Left renal cortex interstitium (tissue), 4 donors: ENCODE measurements around the gene PTGS2. TPM values are rescaled to one million over a fixed set of nuclear protein-coding genes. Genes with fewer than 3 reads are reported as not detected.
"Not testable (repeated sequence)": the region's sequence is repeated elsewhere in the genome, so short reads cannot be mapped to it uniquely, and the experiment has no call there.

Source experiments
- DNase-seq, 4 donors: peaks; one replicate each; pipeline ENCODE4 v3.0.0-alpha.2; 2013; ENCODE audit warnings: low read depth in 4 of 4, low spot score in 2 of 4, missing footprints in 1 of 4
- polyA plus RNA-seq, 4 donors: library from polyadenylated mRNA; unstranded; fragments of 120-200 nt; gene quantifications; one replicate each; pipeline ENCODE4 v1.2.1, GENCODE V29; 2013; ENCODE audit not compliant: insufficient read length in 4 of 4

PTGS2 gene
- polyA plus RNA-seq, 4 donors: 0.79 to 2.5 (median 1.4) TPM

GRCh38 chr1:186671136-186671825, 8.9 kb downstream of the PTGS2 start:
- no peak for DNase-seq

DNA sequence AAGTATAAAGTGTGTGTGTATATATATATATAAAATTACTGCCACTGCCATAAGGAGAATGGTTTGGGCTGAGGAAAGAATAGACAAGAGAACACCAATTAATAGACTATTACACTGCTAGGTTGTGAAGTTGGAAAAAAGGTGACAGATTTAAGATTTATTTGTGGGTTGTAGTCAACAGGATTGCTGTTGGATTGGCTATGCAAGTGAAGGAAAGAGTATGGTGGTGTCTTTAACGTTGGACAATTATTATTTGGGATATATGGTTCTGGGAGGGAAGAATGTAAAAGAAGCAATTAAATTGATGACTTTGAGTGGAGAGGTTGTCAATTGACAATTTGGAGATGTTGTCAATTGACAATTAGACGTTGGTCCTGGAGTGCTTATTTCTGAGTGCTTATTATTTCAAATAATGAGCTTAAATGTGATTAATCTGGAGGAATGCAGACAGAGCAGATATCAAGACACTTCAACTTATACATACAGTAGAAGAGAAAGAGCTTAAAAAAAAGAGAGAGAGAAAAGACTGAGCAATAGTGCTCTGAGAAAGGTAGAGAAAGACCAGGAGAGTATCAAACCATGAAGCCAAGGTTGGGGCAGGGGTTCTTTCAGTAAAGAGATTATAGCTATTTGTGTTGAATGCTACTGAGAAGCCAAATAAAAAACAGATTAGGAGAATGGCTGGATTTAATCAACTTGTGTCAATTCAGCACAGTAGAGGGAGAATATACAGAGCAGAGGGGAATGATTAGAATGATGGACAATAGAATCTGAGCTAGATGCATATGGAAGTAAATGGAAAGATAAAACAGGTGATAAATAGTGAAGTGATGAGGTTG, 9.7 kb downstream of the PTGS2 start:
- DNase-seq: no peak

- DNase-seq: not testable (repeated sequence)
Measured at GRCh38 chr1:186669784-186670183, 10.4 kb downstream of the PTGS2 start.

DNA sequence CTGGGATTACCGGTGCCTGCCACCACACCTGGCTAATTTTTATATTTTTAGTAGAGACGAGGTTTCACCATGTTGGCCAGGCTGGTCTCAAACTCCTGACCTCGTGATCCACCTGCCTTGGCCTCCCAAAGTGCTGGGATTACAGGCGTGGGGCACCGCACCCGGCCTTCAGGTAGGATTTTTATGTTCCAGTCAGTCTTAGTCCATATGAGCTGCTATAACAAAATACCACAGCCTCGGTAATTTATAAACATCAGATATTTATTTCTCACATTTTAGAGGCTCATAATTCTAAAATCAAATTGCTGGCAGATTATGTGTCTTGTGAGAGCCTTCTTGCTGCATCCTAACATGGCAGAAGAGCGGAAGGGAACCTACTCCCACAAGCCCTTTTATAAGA, 16.0 kb downstream of the PTGS2 start:
- DNase-seq: not testable (repeated sequence)

DNA sequence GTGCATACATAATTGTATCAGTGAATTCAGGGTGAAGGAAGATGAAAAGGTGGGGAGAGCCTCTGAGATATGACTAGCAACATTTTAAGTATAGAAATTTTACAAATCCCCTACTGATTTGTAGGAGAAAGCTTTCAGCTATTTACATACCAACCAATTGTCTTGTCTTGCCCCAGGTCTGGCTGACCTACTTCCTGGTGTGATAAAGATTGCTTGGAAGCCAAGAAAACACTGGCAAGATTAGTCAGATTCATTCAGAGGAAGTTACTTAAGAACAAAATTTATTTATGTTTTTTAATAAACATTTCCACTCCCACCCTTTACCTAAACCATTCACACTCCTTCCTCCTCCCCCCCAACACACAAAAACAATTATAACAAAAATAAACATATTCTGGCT, 17.5 kb downstream of the PTGS2 start:
- no peak for DNase-seq

DNA sequence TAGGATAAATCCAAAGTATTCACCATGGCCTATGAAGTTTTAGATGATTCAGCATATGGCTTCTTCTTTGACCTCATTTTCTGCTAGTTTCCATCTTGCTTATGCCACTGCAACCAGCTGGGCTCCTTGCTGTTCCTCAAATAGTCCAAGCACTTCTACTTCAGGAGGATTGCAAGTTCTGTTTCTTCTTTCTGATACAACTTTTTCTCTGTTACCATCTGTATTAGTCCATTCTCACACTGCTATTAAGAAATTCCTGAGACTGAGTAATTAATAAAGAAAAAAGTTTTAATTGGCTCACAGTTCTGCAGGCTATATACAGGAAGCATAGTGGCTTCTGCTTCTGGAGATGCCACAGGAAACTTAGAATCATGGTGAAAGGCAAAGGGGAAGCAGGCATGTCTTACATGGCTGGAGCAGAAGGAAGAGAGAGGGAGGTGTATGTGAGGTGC, 20.3 kb downstream of the PTGS2 start:
- no peak for DNase-seq

DNA sequence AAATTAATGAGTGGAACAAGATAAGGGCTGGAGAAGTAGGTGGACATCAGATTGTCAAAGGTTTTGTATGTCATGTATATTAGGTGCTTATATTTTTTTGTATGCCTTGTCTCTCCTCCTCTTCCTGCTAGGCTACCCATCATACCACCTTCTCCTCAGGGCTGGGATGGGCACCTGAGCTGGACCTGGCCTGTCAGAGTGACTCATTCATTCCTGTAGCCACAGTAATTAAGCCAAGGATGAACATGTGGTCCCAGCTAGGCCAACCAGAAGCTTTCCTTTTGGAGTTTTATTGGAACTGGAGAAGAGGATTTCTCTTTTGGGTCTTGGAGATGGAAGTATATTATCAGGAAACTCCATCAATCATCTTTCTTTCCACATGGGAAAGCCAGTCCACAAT, 21.2 kb downstream of the PTGS2 start:
- no peak for DNase-seq

GRCh38 chr1:186657481-186657880, 22.7 kb downstream of the PTGS2 start:
- no peak for DNase-seq

GRCh38 chr1:186655876-186656275, 24.3 kb downstream of the PTGS2 start:
- DNase-seq: no peak

DNA sequence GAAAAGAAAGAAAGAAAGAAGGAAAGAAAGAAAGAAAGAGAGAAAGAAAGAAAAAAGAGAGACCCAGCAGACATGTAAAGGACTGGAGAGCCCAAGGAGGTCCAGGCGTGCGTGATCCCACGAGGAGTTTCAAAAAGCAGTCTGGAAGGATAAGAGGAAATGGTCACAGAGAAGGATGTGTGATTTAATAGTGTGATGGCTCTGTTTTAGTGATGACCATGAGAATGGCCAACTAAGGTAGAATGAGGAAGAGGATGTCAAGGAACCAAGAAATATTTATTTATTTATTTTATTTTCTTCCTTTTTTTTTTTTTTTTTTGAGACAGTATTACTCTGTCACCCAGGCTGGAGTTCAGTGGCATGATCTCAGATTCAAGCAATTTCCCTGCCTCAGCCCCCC, 25.5 kb downstream of the PTGS2 start:
- no peak for DNase-seq

GRCh38 chr1:186653312-186653711, 26.9 kb downstream of the PTGS2 start:
- no peak for DNase-seq

GRCh38 chr1:186648613-186649012, 31.6 kb downstream of the PTGS2 start:
- no peak for DNase-seq

DNA sequence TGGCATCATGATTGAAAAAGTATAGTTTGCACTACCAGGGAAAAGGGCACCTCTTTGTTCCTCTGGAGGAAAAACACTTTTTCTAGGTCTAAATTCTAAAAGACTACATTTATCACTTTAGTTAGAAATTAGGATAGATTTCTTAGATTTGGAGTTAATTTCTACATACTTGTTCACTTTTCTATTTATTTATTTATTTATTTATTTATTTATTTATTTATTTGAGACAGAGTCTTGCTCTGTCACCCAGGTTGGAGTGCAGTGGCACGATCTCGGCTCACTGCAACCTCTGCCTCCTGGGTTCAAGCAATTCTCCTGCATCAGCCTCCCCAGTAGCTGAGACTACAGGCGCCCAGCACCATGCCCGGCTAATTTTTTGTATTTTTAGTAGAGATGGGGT, 32.2 kb downstream of the PTGS2 start:
- DNase-seq: not testable (repeated sequence)

- DNase-seq: no peak
Measured at GRCh38 chr1:186643614-186644013, 36.6 kb downstream of the PTGS2 start.

GRCh38 chr1:186637567-186637966, 42.7 kb downstream of the PTGS2 start:
- DNase-seq: not testable (repeated sequence)

- DNase-seq: no peak
Measured at GRCh38 chr1:186636786-186637185, 43.4 kb downstream of the PTGS2 start.

DNA sequence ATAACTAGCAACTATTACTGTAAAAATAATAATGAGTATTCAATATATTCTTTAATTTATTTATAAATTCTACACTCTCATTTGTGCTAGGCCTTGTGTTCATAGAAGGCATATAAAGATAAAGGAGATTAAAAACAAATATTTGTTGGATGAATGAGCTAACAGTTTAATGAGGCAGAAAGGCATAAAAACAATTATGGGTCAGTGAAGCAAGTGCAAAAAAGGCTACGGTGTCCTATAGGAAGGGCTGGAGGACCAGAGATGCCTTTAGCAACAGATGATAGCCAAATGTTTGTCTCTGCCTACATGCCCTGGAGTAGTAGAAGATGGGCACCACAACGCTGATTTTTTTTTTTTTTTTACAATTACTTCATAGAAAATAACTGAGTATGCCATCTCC, 45.7 kb downstream of the PTGS2 start:
- DNase-seq: no peak

- no peak for DNase-seq
Measured at GRCh38 chr1:186633116-186633515, 47.1 kb downstream of the PTGS2 start.

- DNase-seq: no peak
Measured at GRCh38 chr1:186629341-186629740, 50.9 kb downstream of the PTGS2 start.

- DNase-seq: no peak
Measured at GRCh38 chr1:186628910-186629309, 51.3 kb downstream of the PTGS2 start.

DNA sequence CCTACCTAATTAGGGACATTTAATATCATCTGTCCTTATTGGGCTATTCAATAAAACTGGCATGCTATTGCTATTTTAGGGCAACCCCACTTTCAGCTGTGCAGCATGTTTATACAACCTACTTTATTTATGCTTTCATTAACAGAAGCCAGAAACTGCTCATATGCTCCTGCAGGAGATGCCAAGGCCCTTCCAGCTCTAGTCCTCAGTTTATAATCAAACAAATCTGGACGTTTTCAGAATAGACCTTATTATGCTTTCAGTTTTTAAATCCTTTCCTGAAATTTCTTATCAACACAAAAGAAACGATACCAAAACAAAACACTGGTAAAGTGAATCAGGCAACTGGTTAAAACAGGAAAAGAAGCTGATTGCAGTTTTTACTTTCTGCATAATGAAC, 53.2 kb downstream of the PTGS2 start:
- no peak for DNase-seq

- no peak for DNase-seq
Measured at GRCh38 chr1:186626356-186626932, 53.8 kb downstream of the PTGS2 start.
